A673 (cell line): ENCODE data around the gene DLG2. TPM values are rescaled to one million over a fixed set of nuclear protein-coding genes. Genes with fewer than 3 reads are reported as not detected.

ENCODE experiments used
- BruUV-seq: library from RNA; stranded (reverse); fragments of 400-500 nt; replicated peaks from 2 replicates; lab custom pipeline; 2021; lab: Mats Ljungman, UMichigan
- CTCF ChIA-PET: fragments of 300-600 bp; sonication (Branson Sonifier 250); formaldehyde crosslinking; loops from one replicate; lab custom pipeline; 2022; ENCODE audit warnings: antibody characterized with exemption; lab: Charles Lee
- POLR2A ChIA-PET: fragments of 300-600 bp; sonication (Branson Sonifier 250); formaldehyde crosslinking; loops from one replicate; lab custom pipeline; 2022; ENCODE audit warnings: antibody characterized with exemption; ENCODE audit not compliant: low non-redundant PET; lab: Charles Lee
- DNase-seq: peaks from one replicate; pipeline ENCODE4 v3.0.0-alpha.2; 2015; ENCODE audit warnings: low spot score
- H3K27ac ChIP-seq: fragments of 200-600 bp; sonication (generic); 2 replicates; pipeline ENCODE4 v1.5.1; 2016; ENCODE audit warnings: mixed run types, low read depth, mild to moderate bottlenecking, mixed read lengths, antibody characterized with exemption, low read length; ENCODE audit not compliant: poor library complexity, severe bottlenecking
- H3K27me3 ChIP-seq: fragments of 200-600 bp; sonication (generic); replicated peaks from 2 replicates; pipeline ENCODE4 v1.6.1; 2017; ENCODE audit warnings: mixed run types, low read depth, mild to moderate bottlenecking, mixed read lengths, antibody characterized with exemption, low read length; ENCODE audit not compliant: insufficient read depth, poor library complexity
- H3K36me3 ChIP-seq: fragments of 200-600 bp; sonication (generic); 2 replicates; pipeline ENCODE4 v1.6.1; 2016; ENCODE audit warnings: mixed run types, mild to moderate bottlenecking, mixed read lengths, antibody characterized with exemption, low read length; ENCODE audit not compliant: insufficient read depth, poor library complexity, severe bottlenecking
- H3K4me1 ChIP-seq: fragments of 200-600 bp; sonication (generic); 2 replicates; pipeline ENCODE4 v1.6.1; 2017; ENCODE audit warnings: mixed run types, mild to moderate bottlenecking, mixed read lengths, antibody characterized with exemption, low read length; ENCODE audit not compliant: insufficient read depth, poor library complexity, severe bottlenecking
- H3K4me3 ChIP-seq: fragments of 200-600 bp; sonication (generic); 2 replicates; pipeline ENCODE4 v1.5.1; 2016; ENCODE audit warnings: low read depth, mixed run types, mild to moderate bottlenecking, mixed read lengths, low read length; ENCODE audit not compliant: poor library complexity, severe bottlenecking
- H3K9me3 ChIP-seq: fragments of 200-600 bp; sonication (generic); 2 replicates; pipeline ENCODE4 v1.6.1; 2016; ENCODE audit warnings: mixed run types, low read depth, mild to moderate bottlenecking, mixed read lengths, antibody characterized with exemption, low read length; ENCODE audit not compliant: poor library complexity, severe bottlenecking
- EZH2 ChIP-seq: fragments of 200-600 bp; sonication (generic); IDR thresholded peaks from 2 replicates; pipeline ENCODE4 v1.6.1; 2017; ENCODE audit warnings: borderline replicate concordance, low read depth, mild to moderate bottlenecking, mixed read lengths, antibody characterized with exemption, low read length; ENCODE audit not compliant: poor library complexity, severe bottlenecking
- intact Hi-C: fragments of 100-400 bp; cut with micrococcal nuclease; formaldehyde crosslinking; loops from one replicate; pipeline ENCODE4 v1.10.0; 2022; ENCODE audit not compliant: unreplicated experiment
- total RNA-seq: library from RNA; stranded (reverse); gene quantifications from 2 replicates; pipeline ENCODE4 v1.2.3, GENCODE V29; 2021
- TF ChIP-seq, protein P1 (sequence below): fragments of 300-800, 200-600 bp; sonication (generic); conservative IDR thresholded peaks from 2 replicates; pipeline ENCODE4 v1.5.1; 2017; ENCODE audit warnings: low read depth, mild to moderate bottlenecking, antibody characterized with exemption, low read length, moderate library complexity, mixed read lengths

The DLG2 gene
- total RNA-seq, 1 experiment from 2014 or later: 277 TPM

DNA sequence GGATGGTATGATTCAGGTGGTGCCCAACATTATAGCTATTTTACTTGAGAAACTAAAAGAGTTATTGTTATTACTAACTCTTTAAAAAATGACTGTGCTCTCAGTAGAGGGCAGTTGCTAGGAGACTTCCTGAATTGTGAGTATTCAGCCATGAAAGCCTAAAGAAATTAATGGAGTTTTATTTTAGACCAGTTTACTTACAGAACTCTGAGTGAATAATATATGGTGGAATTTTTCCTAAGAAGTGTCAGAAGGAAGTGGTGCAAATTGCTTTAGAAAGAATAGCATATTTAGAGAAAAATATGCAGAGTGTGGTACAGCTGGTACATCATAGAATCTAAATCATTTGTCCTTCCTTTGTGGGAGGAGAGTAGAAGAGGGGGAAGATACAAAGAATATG, 1651.1 kb downstream of the DLG2 start:
- DNase-seq: no peak
- POLR2A ChIA-PET: no interaction called here
- no peaks in the 10 kb centered on the region for H3K27me3 ChIP-seq
- TF ChIP-seq, protein P1, sequence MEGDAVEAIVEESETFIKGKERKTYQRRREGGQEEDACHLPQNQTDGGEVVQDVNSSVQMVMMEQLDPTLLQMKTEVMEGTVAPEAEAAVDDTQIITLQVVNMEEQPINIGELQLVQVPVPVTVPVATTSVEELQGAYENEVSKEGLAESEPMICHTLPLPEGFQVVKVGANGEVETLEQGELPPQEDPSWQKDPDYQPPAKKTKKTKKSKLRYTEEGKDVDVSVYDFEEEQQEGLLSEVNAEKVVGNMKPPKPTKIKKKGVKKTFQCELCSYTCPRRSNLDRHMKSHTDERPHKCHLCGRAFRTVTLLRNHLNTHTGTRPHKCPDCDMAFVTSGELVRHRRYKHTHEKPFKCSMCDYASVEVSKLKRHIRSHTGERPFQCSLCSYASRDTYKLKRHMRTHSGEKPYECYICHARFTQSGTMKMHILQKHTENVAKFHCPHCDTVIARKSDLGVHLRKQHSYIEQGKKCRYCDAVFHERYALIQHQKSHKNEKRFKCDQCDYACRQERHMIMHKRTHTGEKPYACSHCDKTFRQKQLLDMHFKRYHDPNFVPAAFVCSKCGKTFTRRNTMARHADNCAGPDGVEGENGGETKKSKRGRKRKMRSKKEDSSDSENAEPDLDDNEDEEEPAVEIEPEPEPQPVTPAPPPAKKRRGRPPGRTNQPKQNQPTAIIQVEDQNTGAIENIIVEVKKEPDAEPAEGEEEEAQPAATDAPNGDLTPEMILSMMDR: no peak
- no peak for TF ChIP-seq EZH2
- H3K4me3 ChIP-seq: no peak overlapping the region
- H3K27ac ChIP-seq: no peak overlapping the region
- H3K9me3 ChIP-seq: no peaks in the 10 kb centered on the region
- H3K4me1 ChIP-seq: no peaks in the 10 kb centered on the region
- no peaks in the 10 kb centered on the region for H3K36me3 ChIP-seq
- intact Hi-C loops: loop anchor here (10.0 kb wide), 1 partner anchor 141 kb away; no protein-coding TSS in a partner anchor
- BruUV-seq: no TSS peak
- CTCF ChIA-PET: no interaction called here

DNA sequence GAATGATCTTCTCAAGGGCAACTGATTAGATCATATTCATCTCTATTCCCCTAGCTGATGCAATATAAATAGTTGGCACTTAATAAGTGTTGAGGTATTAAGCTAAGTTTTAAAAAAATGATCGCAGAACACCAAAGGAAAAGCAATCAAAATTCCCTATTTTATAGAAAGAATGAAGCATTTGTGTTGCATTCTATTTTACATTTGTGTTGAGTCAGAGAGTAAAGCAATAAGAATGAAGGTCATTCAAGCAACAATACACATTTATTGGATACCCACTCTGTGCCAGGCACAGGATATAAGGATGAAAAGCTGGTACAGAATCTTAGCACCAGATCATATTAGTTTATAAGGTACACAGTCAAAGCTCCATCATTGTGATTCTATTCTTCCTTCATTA, 1654.6 kb downstream of the DLG2 start:
- H3K4me1 ChIP-seq: no peaks in the 10 kb centered on the region

DNA sequence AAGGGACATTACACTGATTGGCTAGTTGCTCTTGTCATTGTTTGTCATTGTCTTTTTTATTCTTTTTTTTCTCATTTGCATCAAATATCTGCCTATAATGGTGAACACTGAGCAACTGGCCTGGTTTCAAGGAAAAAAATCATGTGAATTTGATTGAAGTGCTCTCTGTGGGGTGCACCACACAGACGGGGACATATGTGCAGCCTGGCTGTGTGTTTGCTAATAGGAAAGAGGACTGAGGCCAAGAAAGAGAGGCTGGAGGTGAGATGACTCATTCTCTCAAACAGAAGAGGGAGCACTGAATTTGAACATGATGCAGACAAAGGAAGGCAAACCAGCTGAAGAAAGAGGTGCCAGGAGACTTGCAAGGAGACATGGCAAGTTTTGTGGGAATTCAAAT, 1656.1 kb downstream of the DLG2 start:
- Histone ChIP-seq H3K4me1 (no peaks in the 10 kb centered on the region), H3K4me3 (no peak overlapping the region), H3K36me3 (no peaks in the 10 kb centered on the region), H3K9me3 (no peaks in the 10 kb centered on the region), H3K27me3 (no peaks in the 10 kb centered on the region), H3K27ac (no peak overlapping the region)
- POLR2A ChIA-PET: no interaction called here
- BruUV-seq: no TSS peak
- peak; percentile 30 for DNase-seq
- CTCF ChIA-PET: no interaction called here
- intact Hi-C loops: loop anchor here (10.0 kb wide), 1 partner anchor 136 kb away; no protein-coding TSS in a partner anchor
- TF ChIP-seq, protein P1: no peak
- no peak for TF ChIP-seq EZH2

More for the DNA sequence above, 1654.6 kb downstream of the DLG2 start:
- no peaks in the 10 kb centered on the region for H3K36me3 ChIP-seq
- H3K27ac ChIP-seq: no peak overlapping the region
- ChIA-PET POLR2A (no interaction called here), CTCF (no interaction called here)
- no peak for DNase-seq
- BruUV-seq: no TSS peak
- no peaks in the 10 kb centered on the region for H3K27me3 ChIP-seq
- H3K9me3 ChIP-seq: no peaks in the 10 kb centered on the region
- intact Hi-C loops: loop anchor here (10.0 kb wide), 1 partner anchor 138 kb away; no protein-coding TSS in a partner anchor
- TF ChIP-seq EZH2: no peak
- TF ChIP-seq, protein P1: no peak
- H3K4me3 ChIP-seq: no peak overlapping the region
